Muscle of arm (tissue), 12 donors: ENCODE results near the gene TAS2R60. TPM values are rescaled to one million over a fixed set of nuclear protein-coding genes. Genes with fewer than 3 reads are reported as not detected.
"Not testable (repeated sequence)": the region's sequence is repeated elsewhere in the genome, so short reads cannot be mapped to it uniquely, and the experiment has no call there.

Experiments used
- DNase-seq: peaks from one replicate; pipeline ENCODE4 v3.0.0-alpha.2; 2013
- polyA plus RNA-seq, 12 donors: library from polyadenylated mRNA; unstranded; fragments of 120-200 nt; gene quantifications; one replicate each; pipeline ENCODE4 v1.2.1, GENCODE V29; 2013; ENCODE audit not compliant: insufficient read length in 12 of 12

TAS2R60 gene
- polyA plus RNA-seq, 12 donors, result not detected

DNA sequence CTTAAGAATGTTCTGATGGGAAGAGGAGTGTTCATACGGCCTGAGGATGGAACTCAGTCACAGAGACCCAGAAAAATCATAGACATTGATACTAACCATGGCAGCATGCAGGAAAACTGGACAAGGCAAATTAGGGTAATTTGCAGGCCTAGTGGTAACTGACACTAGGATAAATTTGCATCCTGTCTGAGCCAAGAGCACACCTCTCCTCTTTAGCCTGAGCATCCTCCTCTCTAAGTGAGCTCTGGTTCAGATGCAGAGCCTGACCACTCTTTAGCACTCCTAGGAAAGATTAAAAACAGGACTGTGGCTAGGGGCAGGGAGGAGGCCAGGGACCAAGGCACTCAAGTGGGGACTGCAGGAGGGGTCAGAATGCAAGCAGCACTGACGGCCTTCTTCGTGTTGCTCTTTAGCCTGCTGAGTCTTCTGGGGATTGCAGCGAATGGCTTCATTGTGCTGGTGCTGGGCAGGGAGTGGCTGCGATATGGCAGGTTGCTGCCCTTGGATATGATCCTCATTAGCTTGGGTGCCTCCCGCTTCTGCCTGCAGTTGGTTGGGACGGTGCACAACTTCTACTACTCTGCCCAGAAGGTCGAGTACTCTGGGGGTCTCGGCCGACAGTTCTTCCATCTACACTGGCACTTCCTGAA lies 34.4 kb downstream of the TAS2R60 start, which contains the start of gene TAS2R41:
TSS of gene TAS2R41 (plus strand) at position 373 of the 650 bp plus-strand sequence. CDS start at position 373, 0 bp downstream.
- DNase-seq, result no peak

GRCh38 chr7:143479055-143479766 lies 36.0 kb downstream of the TAS2R60 start:
- no peak for DNase-seq

GRCh38 chr7:143480501-143480900 lies 37.2 kb downstream of the TAS2R60 start:
- no peak for DNase-seq

GRCh38 chr7:143484119-143484518 lies 40.9 kb downstream of the TAS2R60 start:
- DNase-seq, result peak; percentile 73

- no peak for DNase-seq
Measured at GRCh38 chr7:143485094-143485493, 41.8 kb downstream of the TAS2R60 start.

DNA sequence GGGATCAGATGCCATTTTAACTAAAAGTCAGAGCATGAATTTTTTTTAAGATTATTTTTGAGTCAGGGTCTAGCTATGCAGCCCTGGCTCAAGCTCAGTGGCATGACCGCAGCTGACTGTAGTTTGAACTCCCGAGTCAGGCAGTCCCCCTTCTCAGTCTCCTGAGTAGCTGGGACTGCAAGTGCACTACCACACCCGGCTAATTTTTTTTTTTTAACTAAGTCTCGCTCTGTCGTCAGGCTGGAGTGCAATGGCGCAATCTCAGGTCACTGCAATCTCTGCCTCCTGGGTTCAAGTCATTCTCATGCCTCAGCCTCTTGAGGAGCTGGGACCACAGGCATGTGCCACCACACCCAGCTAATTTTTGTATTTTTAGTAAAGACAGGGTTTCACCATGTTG lies 42.2 kb downstream of the TAS2R60 start:
- DNase-seq, result no peak

DNA sequence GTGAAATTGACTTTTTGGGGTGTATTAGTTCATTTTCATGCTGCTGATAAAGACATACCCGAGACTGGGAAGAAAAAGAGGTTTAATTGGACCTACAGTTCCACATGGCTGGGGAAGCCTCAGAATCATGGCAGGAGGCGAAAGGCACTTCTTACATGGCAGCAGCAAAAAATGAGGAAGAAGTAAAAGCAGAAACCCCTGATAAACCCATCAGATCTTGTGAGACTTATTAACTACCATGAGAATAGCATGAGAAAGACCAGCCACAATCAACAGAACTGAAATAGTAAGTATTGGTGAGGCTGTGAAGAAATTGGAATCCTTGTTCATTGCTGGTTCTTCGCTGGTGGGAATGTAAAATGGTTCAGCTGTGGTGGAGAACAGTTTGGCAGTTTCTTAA lies 43.0 kb downstream of the TAS2R60 start:
- not testable (repeated sequence) for DNase-seq

- DNase-seq, result no peak
Measured at GRCh38 chr7:143487061-143487460, 43.8 kb downstream of the TAS2R60 start.

GRCh38 chr7:143487566-143487965 lies 44.3 kb downstream of the TAS2R60 start:
- DNase-seq, result peak; percentile 52

DNA sequence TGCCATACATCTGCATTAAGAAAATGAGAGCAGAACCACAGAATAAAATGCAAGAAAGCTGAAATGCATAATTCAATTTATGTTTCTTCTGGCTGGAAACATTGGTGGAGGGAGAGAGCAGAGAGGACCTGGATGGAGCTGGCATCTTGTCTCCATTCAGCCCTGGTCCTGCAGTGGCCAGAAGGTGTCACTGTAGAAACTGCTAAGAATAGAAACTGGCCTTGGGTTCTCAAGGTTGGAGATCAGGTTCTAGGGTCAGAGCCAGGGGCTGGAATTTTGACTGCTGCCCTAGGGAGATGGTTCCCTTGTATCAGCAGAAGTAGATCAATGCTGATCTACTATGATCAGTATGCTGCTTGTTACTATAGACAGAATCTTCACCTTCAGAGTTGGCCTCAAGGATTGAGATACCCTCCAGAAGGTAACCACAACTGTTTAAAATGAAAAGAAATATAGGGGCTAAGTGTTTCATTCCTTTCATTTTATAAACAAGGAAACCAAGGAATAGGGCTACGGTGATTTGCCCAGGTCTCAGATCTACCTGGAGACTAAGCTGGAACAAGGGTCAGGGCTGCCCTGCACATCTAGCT lies 47.6 kb downstream of the TAS2R60 start:
- DNase-seq, result no peak

DNA sequence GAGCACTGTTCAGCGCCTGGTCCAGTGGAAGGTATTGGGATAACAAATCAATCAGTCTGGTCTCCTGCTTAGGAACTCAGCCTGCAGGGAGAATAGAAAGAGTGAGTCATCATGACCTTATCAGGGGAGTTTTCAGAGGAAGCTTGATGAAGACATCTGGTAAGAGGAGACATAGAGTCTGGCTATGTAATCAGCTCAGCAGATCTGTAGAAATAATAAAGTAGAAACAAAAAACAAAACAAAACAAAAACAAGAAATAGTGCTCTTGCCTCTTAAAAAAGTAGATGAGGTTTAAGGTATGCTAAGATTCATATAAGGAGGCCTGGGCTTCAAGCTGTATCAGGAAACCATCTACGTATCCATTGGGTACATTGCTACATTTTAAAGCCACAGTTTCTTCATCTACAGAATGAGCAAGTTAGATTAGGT lies 48.8 kb downstream of the TAS2R60 start:
- no peak for DNase-seq

- DNase-seq, result no peak
Measured at GRCh38 chr7:143492799-143493739, 49.8 kb downstream of the TAS2R60 start.

GRCh38 chr7:143493751-143494150 lies 50.5 kb downstream of the TAS2R60 start:
- no peak for DNase-seq

Other genes with a start within 250 kb of the TAS2R60 start
- gene TAS2R40, start 221.4 kb upstream of the TAS2R60 start, polyA plus RNA-seq, result not detected
- gene GSTK1, start 180.0 kb upstream of the TAS2R60 start, polyA plus RNA-seq, result 100 to 1,000 TPM in 2 of 12 donors, 10 to 100 TPM in 9, not detected in 1; 72.2 to 111 (median 84.4) TPM
- 1 to 10 TPM in 4 of 12 donors, under 1 TPM in 6, not detected in 2; 0.53 to 4.1 (median 0.98) TPM for gene TMEM139, start 158.5 kb upstream of the TAS2R60 start, polyA plus RNA-seq
- gene CASP2, start 155.1 kb upstream of the TAS2R60 start, polyA plus RNA-seq, result 10 to 100 TPM; 19.8 to 99.7 (median 24.2) TPM
- gene CLCN1, start 127.3 kb upstream of the TAS2R60 start, polyA plus RNA-seq, result 1 to 10 TPM in 6 of 12 donors, under 1 TPM in 4, not detected in 2; 0.36 to 4.5 (median 1.9) TPM
- 10 to 100 TPM in 1 of 12 donors, 1 to 10 TPM in 10, not detected in 1; 1.6 to 10.3 (median 2.1) TPM for gene FAM131B, start 80.7 kb upstream of the TAS2R60 start, polyA plus RNA-seq
- gene ZYX, start 62.1 kb upstream of the TAS2R60 start, polyA plus RNA-seq, result 100 to 1,000 TPM in 11 of 12 donors, not detected in 1; 151 to 656 (median 188) TPM
- gene EPHA1, start 34.6 kb upstream of the TAS2R60 start, polyA plus RNA-seq, result 10 to 100 TPM in 1 of 12 donors, 1 to 10 TPM in 9, not detected in 2; 1.5 to 15.4 (median 3.8) TPM
- gene TAS2R41, start 34.4 kb downstream of the TAS2R60 start, polyA plus RNA-seq, result not detected
- gene CTAGE15, start 128.3 kb downstream of the TAS2R60 start, polyA plus RNA-seq, result 1 to 10 TPM in 2 of 12 donors, under 1 TPM in 4, not detected in 6; 0.12 to 8.3 (median 0.75) TPM
- gene TCAF2, start 177.5 kb downstream of the TAS2R60 start, polyA plus RNA-seq, result 10 to 100 TPM in 8 of 12 donors, 1 to 10 TPM in 3, not detected in 1; 6.8 to 26.2 (median 13.3) TPM